GM10266 (cell line): ENCODE results near the gene WDR59.
"Not testable (repeated sequence)": the region's sequence is repeated elsewhere in the genome, so short reads cannot be mapped to it uniquely, and the experiment has no call there.

Source experiments
- DNase-seq: peaks from one replicate; pipeline ENCODE4 v3.0.0; 2012; ENCODE audit errors: extremely low spot score
- TF ChIP-seq, protein P1 (sequence below): IDR thresholded peaks from 2 replicates; pipeline ENCODE4 v1.5.1; 2012; ENCODE audit warnings: mild to moderate bottlenecking, low read depth; ENCODE audit not compliant: control insufficient read depth, insufficient read depth; ENCODE audit errors: missing control alignments

WDR59 gene, protein sequence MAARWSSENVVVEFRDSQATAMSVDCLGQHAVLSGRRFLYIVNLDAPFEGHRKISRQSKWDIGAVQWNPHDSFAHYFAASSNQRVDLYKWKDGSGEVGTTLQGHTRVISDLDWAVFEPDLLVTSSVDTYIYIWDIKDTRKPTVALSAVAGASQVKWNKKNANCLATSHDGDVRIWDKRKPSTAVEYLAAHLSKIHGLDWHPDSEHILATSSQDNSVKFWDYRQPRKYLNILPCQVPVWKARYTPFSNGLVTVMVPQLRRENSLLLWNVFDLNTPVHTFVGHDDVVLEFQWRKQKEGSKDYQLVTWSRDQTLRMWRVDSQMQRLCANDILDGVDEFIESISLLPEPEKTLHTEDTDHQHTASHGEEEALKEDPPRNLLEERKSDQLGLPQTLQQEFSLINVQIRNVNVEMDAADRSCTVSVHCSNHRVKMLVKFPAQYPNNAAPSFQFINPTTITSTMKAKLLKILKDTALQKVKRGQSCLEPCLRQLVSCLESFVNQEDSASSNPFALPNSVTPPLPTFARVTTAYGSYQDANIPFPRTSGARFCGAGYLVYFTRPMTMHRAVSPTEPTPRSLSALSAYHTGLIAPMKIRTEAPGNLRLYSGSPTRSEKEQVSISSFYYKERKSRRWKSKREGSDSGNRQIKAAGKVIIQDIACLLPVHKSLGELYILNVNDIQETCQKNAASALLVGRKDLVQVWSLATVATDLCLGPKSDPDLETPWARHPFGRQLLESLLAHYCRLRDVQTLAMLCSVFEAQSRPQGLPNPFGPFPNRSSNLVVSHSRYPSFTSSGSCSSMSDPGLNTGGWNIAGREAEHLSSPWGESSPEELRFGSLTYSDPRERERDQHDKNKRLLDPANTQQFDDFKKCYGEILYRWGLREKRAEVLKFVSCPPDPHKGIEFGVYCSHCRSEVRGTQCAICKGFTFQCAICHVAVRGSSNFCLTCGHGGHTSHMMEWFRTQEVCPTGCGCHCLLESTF

DNA sequence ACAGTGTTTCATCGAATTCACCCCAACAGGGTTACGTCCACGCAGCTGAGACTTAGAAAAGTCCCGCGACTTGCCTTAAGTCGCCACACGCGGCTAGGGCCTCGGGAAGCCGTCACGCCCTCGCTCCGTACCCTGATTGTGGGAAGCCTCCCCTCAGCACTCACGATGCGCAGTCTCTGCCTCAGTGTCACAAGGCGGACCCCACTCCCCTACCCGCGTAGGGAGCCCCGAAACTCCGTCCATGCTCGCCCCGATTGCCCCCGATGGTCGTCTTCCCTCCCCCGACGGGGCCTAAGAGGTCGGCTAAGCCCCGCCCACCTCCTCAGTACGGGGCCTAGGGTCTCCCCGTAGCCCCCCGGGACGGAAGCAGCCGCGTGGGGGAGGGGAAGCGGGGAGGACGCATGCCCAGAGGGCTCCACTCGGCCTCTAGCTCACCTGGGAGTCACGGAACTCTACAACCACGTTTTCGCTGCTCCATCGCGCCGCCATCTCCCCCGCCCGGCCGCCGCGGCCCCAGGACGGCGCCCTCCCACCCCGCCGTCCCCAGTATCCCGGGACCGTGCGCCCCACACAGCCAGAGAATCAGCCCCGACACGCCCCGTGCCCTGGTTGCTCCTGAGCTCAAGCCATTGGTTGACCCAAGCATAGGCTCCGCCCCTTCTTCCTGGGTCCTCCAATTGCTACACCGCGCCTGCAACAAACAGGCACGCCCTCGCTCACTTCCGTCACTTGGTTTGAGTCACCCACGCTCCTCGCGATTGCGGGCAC, at the start of gene WDR59:
Gene WDR59 (minus strand): TSS at position 595 of the 768 bp plus-strand sequence. CDS start 106 bp downstream, at position 489.
- peak; percentile 95 for DNase-seq
- TF ChIP-seq, protein P1, sequence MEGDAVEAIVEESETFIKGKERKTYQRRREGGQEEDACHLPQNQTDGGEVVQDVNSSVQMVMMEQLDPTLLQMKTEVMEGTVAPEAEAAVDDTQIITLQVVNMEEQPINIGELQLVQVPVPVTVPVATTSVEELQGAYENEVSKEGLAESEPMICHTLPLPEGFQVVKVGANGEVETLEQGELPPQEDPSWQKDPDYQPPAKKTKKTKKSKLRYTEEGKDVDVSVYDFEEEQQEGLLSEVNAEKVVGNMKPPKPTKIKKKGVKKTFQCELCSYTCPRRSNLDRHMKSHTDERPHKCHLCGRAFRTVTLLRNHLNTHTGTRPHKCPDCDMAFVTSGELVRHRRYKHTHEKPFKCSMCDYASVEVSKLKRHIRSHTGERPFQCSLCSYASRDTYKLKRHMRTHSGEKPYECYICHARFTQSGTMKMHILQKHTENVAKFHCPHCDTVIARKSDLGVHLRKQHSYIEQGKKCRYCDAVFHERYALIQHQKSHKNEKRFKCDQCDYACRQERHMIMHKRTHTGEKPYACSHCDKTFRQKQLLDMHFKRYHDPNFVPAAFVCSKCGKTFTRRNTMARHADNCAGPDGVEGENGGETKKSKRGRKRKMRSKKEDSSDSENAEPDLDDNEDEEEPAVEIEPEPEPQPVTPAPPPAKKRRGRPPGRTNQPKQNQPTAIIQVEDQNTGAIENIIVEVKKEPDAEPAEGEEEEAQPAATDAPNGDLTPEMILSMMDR, result no peak

DNA sequence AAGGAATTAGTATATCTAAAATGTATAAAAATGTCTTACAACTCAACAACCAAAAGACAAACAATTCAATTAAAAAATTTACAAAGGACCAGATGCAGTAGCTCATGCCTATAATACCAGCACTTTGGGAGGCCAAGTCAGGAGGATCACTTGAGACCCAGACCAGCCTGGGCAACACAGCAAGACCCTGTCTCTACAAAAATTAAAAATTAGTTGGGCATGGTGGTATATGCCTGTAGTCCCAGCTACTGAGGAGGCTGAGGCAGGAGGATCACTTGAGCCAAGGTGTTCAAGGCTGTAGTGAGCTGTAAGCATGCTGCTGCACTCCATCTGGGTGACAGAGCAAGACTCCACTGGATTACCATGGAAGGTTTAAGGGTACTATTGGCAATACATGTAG, 47.7 kb upstream of the WDR59 start:
- no peak for DNase-seq
- TF ChIP-seq, protein P1, result no peak

DNA sequence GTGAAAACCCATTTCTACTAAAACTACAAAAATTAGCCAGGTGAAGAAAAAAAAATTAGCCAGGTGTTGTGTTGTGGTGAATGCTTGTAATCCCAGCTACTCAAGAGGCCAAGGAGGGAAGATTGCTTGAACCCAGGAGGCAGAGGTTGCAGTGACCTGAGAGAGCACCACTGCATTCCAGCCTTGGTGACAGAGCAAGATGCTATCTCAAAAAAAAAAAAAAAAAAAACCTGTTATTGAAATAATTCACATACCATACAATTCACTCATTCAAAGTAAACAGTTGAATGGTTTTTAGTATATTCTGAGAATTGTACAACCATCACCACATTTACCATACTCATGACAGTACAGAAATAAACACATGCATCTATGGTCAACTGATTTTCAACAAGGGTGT, 44.9 kb upstream of the WDR59 start:
- TF ChIP-seq, protein P1, result no peak
- no peak for DNase-seq

DNA sequence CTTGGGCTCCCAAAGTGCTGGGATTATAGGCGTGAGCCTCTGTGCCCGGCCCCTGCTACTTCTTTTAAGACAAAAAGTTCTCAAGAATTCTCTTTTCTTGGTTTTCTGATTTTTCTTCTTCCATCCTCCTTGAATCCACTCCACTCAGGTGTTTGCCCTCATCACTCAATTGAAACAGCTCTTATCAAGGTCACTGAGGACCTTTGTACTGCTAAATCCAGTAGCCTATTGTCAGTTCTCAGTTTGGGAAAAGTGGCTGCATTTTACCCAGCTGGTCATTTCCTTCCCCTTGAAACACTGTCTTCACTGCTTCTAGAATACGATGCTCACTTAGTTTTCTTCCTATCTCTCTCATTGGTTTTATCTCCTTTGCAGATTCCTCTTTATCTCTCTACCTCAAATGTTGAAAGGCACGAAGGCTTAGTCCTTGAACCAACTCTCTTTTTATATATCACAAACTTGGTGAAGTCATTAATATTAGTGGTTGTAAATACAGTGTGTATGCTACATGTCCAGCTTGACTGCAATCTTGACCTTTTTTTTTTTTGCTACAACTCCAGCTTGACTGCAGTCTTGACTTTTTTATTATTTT, 43.7 kb upstream of the WDR59 start:
- DNase-seq, result no peak
- TF ChIP-seq, protein P1, result no peak

DNA sequence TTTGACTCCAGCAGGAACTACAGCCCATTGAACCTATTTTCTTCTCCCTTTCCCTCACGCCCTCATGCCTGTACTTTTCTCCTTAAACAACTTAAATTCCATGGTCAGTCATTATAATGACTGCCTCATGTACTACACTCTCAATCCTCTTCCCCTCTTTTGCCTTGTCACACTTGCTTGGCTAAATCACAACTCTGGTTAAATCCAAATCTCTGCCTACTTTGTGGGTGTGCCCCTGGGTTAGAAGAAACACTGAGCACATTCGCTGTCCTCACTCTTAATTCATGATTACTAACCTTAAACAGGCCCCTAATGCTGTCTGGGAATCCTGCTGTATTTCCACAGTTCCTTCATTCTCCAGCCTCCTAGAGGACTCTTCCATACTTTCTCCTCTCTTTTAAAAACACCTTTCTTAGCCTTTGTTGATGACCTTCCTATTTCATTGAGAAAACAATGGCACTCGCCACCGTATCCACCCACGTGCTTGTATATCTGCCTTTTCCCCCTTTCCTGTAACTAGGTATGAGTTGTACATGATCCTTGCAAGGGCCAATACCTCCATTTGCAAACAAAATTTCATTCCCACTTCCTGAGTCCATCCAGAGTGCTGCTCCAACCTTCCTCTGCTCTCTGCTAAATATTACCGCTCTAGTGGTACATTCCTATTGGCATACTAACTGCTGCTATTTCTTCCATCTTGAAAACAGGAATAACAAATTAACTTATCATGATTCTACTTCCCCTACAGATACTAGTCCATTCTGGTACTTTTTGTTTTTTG, 42.8 kb upstream of the WDR59 start:
- TF ChIP-seq, protein P1, result no peak
- DNase-seq, result no peak

DNA sequence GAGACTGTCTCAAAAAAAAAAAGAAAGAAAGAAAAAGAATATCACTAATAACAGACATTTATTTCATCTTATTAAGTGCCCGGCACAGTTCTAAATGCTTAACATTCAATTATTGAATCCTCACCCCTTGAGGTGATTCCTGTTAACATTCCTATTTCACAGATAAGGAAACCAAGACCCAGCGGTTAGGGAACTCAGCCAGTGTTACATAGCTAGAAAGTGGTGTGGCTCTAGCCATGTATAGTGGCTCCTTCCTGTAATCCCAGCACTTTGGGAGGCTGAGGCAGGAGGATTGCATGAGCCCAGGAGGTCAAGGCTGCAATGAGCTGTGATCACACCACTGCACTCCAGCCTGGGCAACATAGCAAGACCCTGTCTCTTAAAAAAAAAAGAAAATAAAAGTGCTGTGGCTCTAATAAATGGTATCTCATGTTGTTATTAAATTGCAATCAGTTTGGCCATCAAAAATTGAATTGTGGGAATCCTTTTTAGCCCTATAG, 42.0 kb upstream of the WDR59 start:
- TF ChIP-seq, protein P1, result no peak
- DNase-seq, result no peak

DNA sequence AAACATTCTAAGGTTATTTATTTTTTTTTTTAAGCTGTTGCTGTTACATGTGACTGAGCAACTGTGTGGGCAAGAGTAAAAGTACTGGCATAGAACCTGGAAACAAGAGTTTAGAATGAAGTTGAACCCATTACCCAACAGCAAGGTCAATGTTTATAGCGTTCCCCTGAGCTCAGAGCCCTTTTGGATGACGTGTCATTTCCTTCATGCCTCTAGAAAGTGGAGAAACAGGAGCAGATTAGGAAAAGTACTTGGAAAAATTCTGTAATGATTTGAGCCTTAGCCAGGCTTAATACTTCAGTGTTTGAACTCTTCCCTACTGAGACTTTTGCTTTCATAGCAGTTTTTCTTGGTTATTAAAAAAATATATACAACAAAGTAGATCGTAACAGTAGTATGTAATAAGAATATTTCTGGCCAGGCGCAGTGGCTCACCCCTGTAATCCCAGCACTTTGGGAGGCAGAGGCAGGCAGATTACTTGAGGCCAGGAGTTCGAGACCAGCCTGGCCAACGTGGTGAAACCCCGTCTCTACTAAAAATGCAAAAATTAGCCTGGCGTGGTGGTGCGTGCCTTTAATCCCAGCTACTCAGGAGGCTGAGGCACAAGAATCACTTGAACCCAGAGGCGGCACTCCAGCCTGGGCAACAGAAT, 41.4 kb upstream of the WDR59 start:
- not testable (repeated sequence) for DNase-seq
